ENCODE results near the gene LRCH3.

Gene LRCH3

DNA sequence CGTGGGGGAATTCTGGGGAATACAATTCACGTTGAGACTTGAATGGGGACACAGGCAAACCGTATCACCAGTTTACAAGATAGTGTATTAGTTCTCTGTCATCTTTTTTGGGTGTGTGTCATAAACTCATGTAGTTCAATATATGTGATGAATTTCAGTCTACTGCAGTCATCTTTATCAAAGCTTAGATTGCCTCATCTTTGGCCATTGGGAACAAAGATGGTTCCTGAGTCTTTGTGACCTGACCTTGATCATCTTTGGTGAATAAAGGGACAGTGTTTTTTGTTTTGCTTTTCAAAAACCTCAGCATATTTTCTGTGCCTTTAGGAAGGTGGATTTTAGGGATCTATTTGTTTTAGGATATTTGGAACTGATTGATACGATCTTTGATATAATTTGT is 23.3 kb downstream of the LRCH3 start:
- no peak overlapping the region for H3K4me3 ChIP-seq (ENCODE audit: low read depth in 1 of 2, low read length in 2 of 2)
- H4K20me1 ChIP-seq (ENCODE audit: insufficient read depth, low read length), result peaks cover 5% of the 10 kb centered on the region; the same call in 1 of the 2 replicates
- H3K79me2 ChIP-seq (ENCODE audit: insufficient read depth, low read length), result peaks cover 60% of the 10 kb centered on the region
- ATAC-seq (ENCODE audit: insufficient read depth, low read depth) (no peak), DNase-seq (no peak)
- H3K36me3 ChIP-seq (ENCODE audit: insufficient read depth, low read length), result no peaks in the 10 kb centered on the region
- H3K27ac ChIP-seq (ENCODE audit: low read length), result no peak overlapping the region
- no peak overlapping the region for H3K9ac ChIP-seq (ENCODE audit: low read depth, low read length)
- H2AFZ ChIP-seq (ENCODE audit: low read depth, low read length), result no peak overlapping the region
- no peaks in the 10 kb centered on the region for H3K9me3 ChIP-seq (ENCODE audit: insufficient read depth, low read length, severe bottlenecking)
- no peak overlapping the region for H3K4me2 ChIP-seq (ENCODE audit: insufficient read depth, low read length)
- TF ChIP-seq EZH2 (IDR thresholded peaks at IDR 0.05; ENCODE audit: borderline replicate concordance, low read depth, low read length, severe bottlenecking), result no peak
- TF ChIP-seq, protein P1, sequence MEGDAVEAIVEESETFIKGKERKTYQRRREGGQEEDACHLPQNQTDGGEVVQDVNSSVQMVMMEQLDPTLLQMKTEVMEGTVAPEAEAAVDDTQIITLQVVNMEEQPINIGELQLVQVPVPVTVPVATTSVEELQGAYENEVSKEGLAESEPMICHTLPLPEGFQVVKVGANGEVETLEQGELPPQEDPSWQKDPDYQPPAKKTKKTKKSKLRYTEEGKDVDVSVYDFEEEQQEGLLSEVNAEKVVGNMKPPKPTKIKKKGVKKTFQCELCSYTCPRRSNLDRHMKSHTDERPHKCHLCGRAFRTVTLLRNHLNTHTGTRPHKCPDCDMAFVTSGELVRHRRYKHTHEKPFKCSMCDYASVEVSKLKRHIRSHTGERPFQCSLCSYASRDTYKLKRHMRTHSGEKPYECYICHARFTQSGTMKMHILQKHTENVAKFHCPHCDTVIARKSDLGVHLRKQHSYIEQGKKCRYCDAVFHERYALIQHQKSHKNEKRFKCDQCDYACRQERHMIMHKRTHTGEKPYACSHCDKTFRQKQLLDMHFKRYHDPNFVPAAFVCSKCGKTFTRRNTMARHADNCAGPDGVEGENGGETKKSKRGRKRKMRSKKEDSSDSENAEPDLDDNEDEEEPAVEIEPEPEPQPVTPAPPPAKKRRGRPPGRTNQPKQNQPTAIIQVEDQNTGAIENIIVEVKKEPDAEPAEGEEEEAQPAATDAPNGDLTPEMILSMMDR (IDR thresholded peaks at IDR 0.05; ENCODE audit: borderline replicate concordance, extremely low read depth, low read length, poor library complexity, severe bottlenecking), result no peak
- H3K27me3 ChIP-seq (ENCODE audit: insufficient read depth, low read length, poor library complexity), result no peaks in the 10 kb centered on the region
- H3K4me1 ChIP-seq (ENCODE audit: insufficient read depth, low read length), result no peaks in the 10 kb centered on the region

DNA sequence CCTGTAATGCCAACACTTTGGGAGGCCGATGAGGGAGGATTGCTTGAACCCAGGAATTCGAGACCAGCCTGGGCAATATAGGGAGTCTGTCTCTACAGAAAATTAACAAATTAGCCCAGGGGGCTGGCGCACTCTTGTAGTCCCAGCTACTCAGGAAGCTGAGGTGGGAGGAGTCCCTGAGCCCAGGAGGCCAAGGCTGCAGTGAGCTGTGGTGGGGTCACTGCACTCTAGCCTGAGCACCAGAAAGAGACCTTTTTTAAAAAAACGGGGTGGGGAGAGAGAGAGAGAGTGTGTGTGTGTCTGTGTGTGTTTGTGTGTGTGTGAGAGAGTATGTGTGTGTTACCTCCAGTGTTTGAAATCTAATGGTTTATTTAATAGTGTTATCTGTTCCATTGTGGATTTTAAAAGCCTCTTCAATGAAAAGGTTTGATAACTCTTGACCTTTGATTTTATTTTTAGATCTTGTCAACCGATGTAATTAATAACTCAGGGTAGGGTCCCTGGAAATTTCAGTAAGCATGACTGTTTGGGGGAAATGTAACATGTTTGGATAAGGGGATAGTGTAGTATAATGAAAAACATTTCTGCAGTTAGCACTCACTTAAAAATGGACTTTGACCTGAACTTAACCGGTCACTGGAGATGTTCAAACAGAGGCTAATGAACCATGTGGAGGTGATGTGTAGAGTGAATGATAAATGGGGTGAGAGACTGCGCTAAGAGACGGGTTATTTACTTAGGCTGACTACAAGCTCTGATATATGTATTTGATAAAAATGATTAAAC is 29.7 kb downstream of the LRCH3 start:
- Histone ChIP-seq H3K79me2 (ENCODE audit: insufficient read depth, low read length) (peaks cover 11% of the 10 kb centered on the region; the same call in 1 of the 2 replicates), H3K27ac (ENCODE audit: low read length) (no peak overlapping the region), H2AFZ (ENCODE audit: low read depth, low read length) (no peak overlapping the region), H3K36me3 (ENCODE audit: insufficient read depth, low read length) (peaks cover 34% of the 10 kb centered on the region), H3K9me3 (ENCODE audit: insufficient read depth, low read length, severe bottlenecking) (no peaks in the 10 kb centered on the region), H3K4me3 (ENCODE audit: low read depth in 1 of 2, low read length in 2 of 2) (no peak overlapping the region), H4K20me1 (ENCODE audit: insufficient read depth, low read length) (no peaks in the 10 kb centered on the region), H3K4me2 (ENCODE audit: insufficient read depth, low read length) (no peak overlapping the region), H3K27me3 (ENCODE audit: insufficient read depth, low read length, poor library complexity) (no peaks in the 10 kb centered on the region), H3K9ac (ENCODE audit: low read depth, low read length) (no peak overlapping the region), H3K4me1 (ENCODE audit: insufficient read depth, low read length) (no peaks in the 10 kb centered on the region)
- no peak for TF ChIP-seq EZH2 (IDR thresholded peaks at IDR 0.05; ENCODE audit: borderline replicate concordance, low read depth, low read length, severe bottlenecking)
- TF ChIP-seq, protein P1 (IDR thresholded peaks at IDR 0.05; ENCODE audit: borderline replicate concordance, extremely low read depth, low read length, poor library complexity, severe bottlenecking), result no peak
- DNase-seq (no peak), ATAC-seq (ENCODE audit: insufficient read depth, low read depth) (no peak)

DNA sequence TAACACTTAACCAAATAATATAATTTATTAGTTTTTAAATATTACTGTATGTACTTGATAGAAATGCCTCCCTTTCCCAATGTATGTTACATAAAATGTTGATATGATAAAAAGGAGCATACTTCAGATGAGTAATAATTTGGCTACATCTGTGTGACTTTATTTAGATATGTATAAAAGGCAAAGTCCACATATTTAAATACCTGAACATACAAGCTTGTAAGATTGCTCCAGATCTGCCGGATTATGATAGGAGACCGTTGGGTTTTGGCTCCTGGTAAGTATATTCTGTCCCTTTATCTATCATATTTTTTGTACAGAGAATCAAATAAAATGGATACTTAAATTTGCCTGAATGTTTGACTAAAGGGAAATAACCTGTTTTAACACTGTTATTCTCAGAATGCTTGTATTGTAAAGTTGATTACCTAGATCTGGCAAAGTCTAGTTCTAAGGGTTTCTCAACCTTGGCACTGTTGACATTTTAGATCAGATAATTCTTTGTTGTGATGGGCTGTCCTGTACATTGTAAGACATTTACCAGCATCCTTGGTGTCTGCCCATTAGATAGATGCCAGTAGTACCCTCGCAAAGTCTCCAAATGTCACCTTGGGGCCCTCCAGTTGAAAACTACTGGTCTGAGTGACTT is 38.5 kb downstream of the LRCH3 start:
- no peak overlapping the region for H2AFZ ChIP-seq (ENCODE audit: low read depth, low read length)
- peaks cover 52% of the 10 kb centered on the region for H3K36me3 ChIP-seq (ENCODE audit: insufficient read depth, low read length)
- TF ChIP-seq, protein P1 (IDR thresholded peaks at IDR 0.05; ENCODE audit: borderline replicate concordance, extremely low read depth, low read length, poor library complexity, severe bottlenecking), result no peak
- no peak for TF ChIP-seq EZH2 (IDR thresholded peaks at IDR 0.05; ENCODE audit: borderline replicate concordance, low read depth, low read length, severe bottlenecking)
- H3K4me3 ChIP-seq (ENCODE audit: low read depth in 1 of 2, low read length in 2 of 2), result no peak overlapping the region
- no peak overlapping the region for H3K4me2 ChIP-seq (ENCODE audit: insufficient read depth, low read length)
- no peak overlapping the region for H3K9ac ChIP-seq (ENCODE audit: low read depth, low read length)
- no peak for ATAC-seq (ENCODE audit: insufficient read depth, low read depth)
- no peaks in the 10 kb centered on the region for H3K27me3 ChIP-seq (ENCODE audit: insufficient read depth, low read length, poor library complexity)
- no peaks in the 10 kb centered on the region for H3K4me1 ChIP-seq (ENCODE audit: insufficient read depth, low read length)
- no peak for DNase-seq
- H3K79me2 ChIP-seq (ENCODE audit: insufficient read depth, low read length), result no peaks in the 10 kb centered on the region
- H3K27ac ChIP-seq (ENCODE audit: low read length), result no peak overlapping the region
- H3K9me3 ChIP-seq (ENCODE audit: insufficient read depth, low read length, severe bottlenecking), result no peaks in the 10 kb centered on the region
- H4K20me1 ChIP-seq (ENCODE audit: insufficient read depth, low read length), result no peaks in the 10 kb centered on the region
